VCaP (cell line): ENCODE measurements around the gene CRISPLD2.

Experiments
- H3K27ac ChIP-seq: fragments of 450-650 bp; 2 replicates; pipeline ENCODE4 v1.5.1; 2017
- TF ChIP-seq, protein P1 (sequence below): fragments of 450-650 bp; conservative IDR thresholded peaks from 2 replicates; pipeline ENCODE4 v1.5.1; 2017; ENCODE audit warnings: mild to moderate bottlenecking, moderate library complexity

The CRISPLD2 gene

GRCh38 chr16:84898447-84898846, 78.7 kb downstream of the CRISPLD2 start:
- TF ChIP-seq, protein P1, sequence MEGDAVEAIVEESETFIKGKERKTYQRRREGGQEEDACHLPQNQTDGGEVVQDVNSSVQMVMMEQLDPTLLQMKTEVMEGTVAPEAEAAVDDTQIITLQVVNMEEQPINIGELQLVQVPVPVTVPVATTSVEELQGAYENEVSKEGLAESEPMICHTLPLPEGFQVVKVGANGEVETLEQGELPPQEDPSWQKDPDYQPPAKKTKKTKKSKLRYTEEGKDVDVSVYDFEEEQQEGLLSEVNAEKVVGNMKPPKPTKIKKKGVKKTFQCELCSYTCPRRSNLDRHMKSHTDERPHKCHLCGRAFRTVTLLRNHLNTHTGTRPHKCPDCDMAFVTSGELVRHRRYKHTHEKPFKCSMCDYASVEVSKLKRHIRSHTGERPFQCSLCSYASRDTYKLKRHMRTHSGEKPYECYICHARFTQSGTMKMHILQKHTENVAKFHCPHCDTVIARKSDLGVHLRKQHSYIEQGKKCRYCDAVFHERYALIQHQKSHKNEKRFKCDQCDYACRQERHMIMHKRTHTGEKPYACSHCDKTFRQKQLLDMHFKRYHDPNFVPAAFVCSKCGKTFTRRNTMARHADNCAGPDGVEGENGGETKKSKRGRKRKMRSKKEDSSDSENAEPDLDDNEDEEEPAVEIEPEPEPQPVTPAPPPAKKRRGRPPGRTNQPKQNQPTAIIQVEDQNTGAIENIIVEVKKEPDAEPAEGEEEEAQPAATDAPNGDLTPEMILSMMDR = no peak
- no peak overlapping the region for H3K27ac ChIP-seq

DNA sequence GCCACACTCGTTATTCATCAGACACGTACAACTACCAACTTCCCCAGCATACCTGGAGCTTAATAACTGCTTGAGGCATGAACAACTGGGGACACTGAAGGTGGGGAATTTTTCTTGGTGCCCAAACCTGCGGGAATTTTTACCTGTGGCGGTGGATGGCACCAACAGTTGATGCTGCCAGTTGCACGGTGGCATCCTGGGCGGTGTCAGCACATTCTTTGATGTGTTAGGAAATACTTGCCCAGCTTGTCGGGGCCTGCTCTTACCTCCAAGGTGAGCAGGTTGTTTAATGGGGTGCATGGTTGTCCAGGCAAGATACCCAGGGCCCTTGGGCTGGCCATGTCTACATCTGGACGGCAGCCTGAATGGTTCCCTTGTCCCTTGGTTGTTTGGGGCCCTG, 79.6 kb downstream of the CRISPLD2 start:
- TF ChIP-seq, protein P1 = no peak
- no peak overlapping the region for H3K27ac ChIP-seq

DNA sequence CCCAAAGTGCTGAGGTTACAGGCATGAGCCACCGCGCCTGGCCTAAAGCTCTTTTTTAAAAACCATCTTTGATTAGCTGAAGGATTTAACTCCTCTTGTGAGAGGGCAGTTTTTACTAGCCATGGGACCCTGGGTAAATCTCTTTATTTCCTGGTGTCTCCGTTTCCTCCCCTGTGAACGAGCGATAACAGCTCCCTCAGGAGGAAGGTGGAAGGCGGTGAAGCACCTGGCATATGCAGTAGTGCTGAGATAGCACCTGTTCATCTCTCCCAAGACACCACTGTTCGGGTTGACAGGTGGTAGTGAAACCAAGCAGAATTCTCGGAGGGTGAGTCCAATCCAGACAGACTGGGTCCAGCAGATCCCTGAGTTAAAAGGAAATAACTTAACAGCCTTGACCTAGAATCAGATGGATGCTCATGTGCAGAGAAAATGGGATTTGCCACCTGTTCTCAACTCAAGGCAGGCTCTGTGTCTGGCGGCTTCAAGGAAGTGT, 86.2 kb downstream of the CRISPLD2 start:
- TF ChIP-seq, protein P1 = no peak
- no peak overlapping the region for H3K27ac ChIP-seq

DNA sequence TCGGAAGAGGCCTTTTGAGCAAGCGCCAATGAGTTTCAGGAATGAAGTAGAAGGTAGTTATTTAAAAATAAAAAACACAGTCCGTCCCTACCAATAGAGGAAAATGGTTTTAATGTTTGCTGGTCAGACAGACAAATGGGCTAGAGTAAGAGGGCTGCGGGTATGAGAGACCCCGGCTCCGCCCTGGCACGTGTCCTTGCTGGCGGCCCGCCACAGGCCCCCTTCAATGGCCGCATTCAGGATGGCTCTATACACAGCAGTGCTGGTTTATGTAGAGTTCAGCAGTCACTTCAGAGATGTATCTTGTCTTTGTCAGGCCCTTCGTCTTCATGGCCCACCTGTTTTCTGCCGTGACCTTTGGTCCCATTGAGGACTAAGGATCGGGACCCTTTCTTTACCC, 87.3 kb downstream of the CRISPLD2 start:
- TF ChIP-seq, protein P1 = no peak

DNA sequence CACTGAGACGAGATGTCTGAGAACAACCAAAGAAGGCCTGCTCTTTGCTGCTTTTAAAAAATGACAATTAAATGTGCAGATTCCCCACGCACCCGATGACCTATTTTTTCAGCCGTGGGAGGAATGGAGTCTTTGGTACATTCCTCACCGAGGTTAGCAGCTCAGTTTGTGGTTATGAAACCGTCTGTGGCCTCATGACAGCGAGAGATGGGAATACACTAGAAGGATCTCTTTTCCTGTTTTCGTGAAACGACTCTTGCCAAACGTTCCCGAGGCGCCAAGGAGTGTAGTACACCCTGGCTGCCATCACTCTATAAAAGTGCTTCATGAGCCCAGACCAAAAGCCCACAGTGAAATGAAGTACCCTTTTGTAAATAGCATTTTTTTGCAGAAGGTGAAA, 87.8 kb downstream of the CRISPLD2 start:
- H3K27ac ChIP-seq = no peak overlapping the region
- TF ChIP-seq, protein P1 = no peak

More for the DNA sequence above, 87.3 kb downstream of the CRISPLD2 start:
- H3K27ac ChIP-seq = no peak overlapping the region

DNA sequence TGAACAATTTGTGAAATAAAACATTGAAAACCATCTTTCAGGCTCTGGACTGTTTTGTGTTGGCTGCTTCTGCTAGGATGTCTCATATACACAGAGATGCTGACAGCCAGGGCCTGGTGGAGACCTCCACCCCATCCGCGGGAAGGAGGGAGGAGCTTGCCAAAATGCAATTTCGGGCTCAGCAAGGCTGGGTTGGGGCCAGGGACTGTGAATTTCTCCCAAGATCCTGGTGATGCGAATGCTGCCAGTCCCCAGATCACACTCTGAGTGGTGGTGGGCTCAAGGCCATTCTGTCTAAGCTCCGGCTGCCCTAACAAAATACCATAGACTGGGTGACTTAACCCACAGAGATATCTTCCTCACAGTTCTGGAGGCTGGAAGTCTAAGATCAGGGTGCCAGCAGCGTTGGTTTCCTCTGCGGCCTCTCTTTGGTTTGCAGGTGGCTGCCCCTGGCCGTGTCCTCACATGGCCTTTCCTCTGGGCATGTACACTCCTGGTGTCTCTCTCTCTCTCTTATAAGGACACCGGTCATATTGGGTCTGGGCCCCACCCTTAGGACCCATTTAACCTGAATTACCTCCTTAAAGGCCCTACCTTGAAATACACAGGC, 89.8 kb downstream of the CRISPLD2 start:
- no peak overlapping the region for H3K27ac ChIP-seq
- TF ChIP-seq, protein P1 = no peak

GRCh38 chr16:84911486-84912216, 91.9 kb downstream of the CRISPLD2 start:
- H3K27ac ChIP-seq = no peak overlapping the region
- TF ChIP-seq, protein P1 = no peak
